Stimulated activated memory B cell treated with anti-CD40 and anti-IgM and Interleukin-4, amounts not matched to agents 10 μg/mL and 1 μg/mL and 100 μg/mL, for 72 hours (primary cell): ENCODE measurements around the gene KIRREL3.

ENCODE experiments used
- ATAC-seq: fragments of 150-1000 bp; cut with Tn5 transposase; 2 replicates; pipeline ENCODE4 v1.10.0; 2021
- H3K27ac Mint-ChIP-seq: one replicate; pipeline ENCODE4 v1.8.0; 2022; ENCODE audit warnings: mild to moderate bottlenecking, mixed read lengths
- H3K27me3 Mint-ChIP-seq: one replicate; pipeline ENCODE4 v1.8.0; 2022; ENCODE audit warnings: mixed read lengths
- H3K36me3 Mint-ChIP-seq: one replicate; pipeline ENCODE4 v1.8.0; 2022; ENCODE audit warnings: mixed read lengths
- H3K4me1 Mint-ChIP-seq: one replicate; pipeline ENCODE4 v1.8.0; 2022; ENCODE audit warnings: mixed read lengths
- H3K4me3 Mint-ChIP-seq: one replicate; pipeline ENCODE4 v1.8.0; 2022; ENCODE audit warnings: mild to moderate bottlenecking, moderate library complexity, mixed read lengths
- H3K9me3 Mint-ChIP-seq: one replicate; pipeline ENCODE4 v1.8.0; 2022; ENCODE audit warnings: mixed read lengths

KIRREL3 gene

GRCh38 chr11:126862664-126863243 lies 137.8 kb downstream of the KIRREL3 start:
- Mint-ChIP-seq H3K27ac (no peak overlapping the region), H3K4me3 (no peak overlapping the region), H3K4me1 (peaks cover 7% of the 10 kb centered on the region), H3K9me3 (peaks cover 7% of the 10 kb centered on the region), H3K27me3 (no peaks in the 10 kb centered on the region), H3K36me3 (no peaks in the 10 kb centered on the region)
- ATAC-seq, result no peak

GRCh38 chr11:126861796-126862459 lies 138.6 kb downstream of the KIRREL3 start:
- no peak overlapping the region for H3K4me3 Mint-ChIP-seq
- no peaks in the 10 kb centered on the region for H3K36me3 Mint-ChIP-seq
- H3K9me3 Mint-ChIP-seq, result peaks cover 7% of the 10 kb centered on the region
- ATAC-seq, result no peak
- no peak overlapping the region for H3K27ac Mint-ChIP-seq
- H3K4me1 Mint-ChIP-seq, result peaks cover 7% of the 10 kb centered on the region
- H3K27me3 Mint-ChIP-seq, result no peaks in the 10 kb centered on the region

GRCh38 chr11:126857860-126858808 lies 142.4 kb downstream of the KIRREL3 start:
- Mint-ChIP-seq H3K4me1 (peaks cover 2% of the 10 kb centered on the region), H3K36me3 (no peaks in the 10 kb centered on the region)
- ATAC-seq, result no peak

GRCh38 chr11:126855536-126855935 lies 145.0 kb downstream of the KIRREL3 start:
- no peak overlapping the region for H3K27ac Mint-ChIP-seq
- H3K4me1 Mint-ChIP-seq, result no peaks in the 10 kb centered on the region
- no peak for ATAC-seq
- H3K27me3 Mint-ChIP-seq, result no peaks in the 10 kb centered on the region
- H3K9me3 Mint-ChIP-seq, result peaks cover 3% of the 10 kb centered on the region
- H3K4me3 Mint-ChIP-seq, result no peak overlapping the region
- H3K36me3 Mint-ChIP-seq, result no peaks in the 10 kb centered on the region

More at GRCh38 chr11:126857860-126858808, 142.4 kb downstream of the KIRREL3 start:
- H3K4me3 Mint-ChIP-seq, result no peak overlapping the region
- no peaks in the 10 kb centered on the region for H3K27me3 Mint-ChIP-seq
- peaks cover 3% of the 10 kb centered on the region for H3K9me3 Mint-ChIP-seq
- H3K27ac Mint-ChIP-seq, result no peak overlapping the region

GRCh38 chr11:126853732-126854131 lies 146.8 kb downstream of the KIRREL3 start:
- Mint-ChIP-seq H3K27me3 (no peaks in the 10 kb centered on the region), H3K4me1 (no peaks in the 10 kb centered on the region), H3K27ac (no peak overlapping the region), H3K9me3 (no peaks in the 10 kb centered on the region), H3K4me3 (no peak overlapping the region), H3K36me3 (no peaks in the 10 kb centered on the region)
- no peak for ATAC-seq

- no peaks in the 10 kb centered on the region for H3K27me3 Mint-ChIP-seq
- H3K9me3 Mint-ChIP-seq, result no peaks in the 10 kb centered on the region
- ATAC-seq, result no peak
- H3K27ac Mint-ChIP-seq, result no peak overlapping the region
- H3K4me3 Mint-ChIP-seq, result no peak overlapping the region
- H3K4me1 Mint-ChIP-seq, result no peaks in the 10 kb centered on the region
- H3K36me3 Mint-ChIP-seq, result no peaks in the 10 kb centered on the region
Measured at GRCh38 chr11:126844789-126845188, 155.8 kb downstream of the KIRREL3 start.

GRCh38 chr11:126843096-126843495 lies 157.5 kb downstream of the KIRREL3 start:
- Mint-ChIP-seq H3K4me1 (no peaks in the 10 kb centered on the region), H3K27me3 (no peaks in the 10 kb centered on the region), H3K36me3 (no peaks in the 10 kb centered on the region), H3K27ac (no peak overlapping the region), H3K9me3 (peaks cover 3% of the 10 kb centered on the region), H3K4me3 (no peak overlapping the region)
- no peak for ATAC-seq

- Mint-ChIP-seq H3K9me3 (peaks cover 3% of the 10 kb centered on the region), H3K27me3 (no peaks in the 10 kb centered on the region), H3K36me3 (no peaks in the 10 kb centered on the region), H3K4me3 (no peak overlapping the region), H3K27ac (no peak overlapping the region), H3K4me1 (no peaks in the 10 kb centered on the region)
- no peak for ATAC-seq
Measured at GRCh38 chr11:126841999-126842398, 158.6 kb downstream of the KIRREL3 start.

GRCh38 chr11:126840975-126841374 lies 159.6 kb downstream of the KIRREL3 start:
- Mint-ChIP-seq H3K36me3 (no peaks in the 10 kb centered on the region), H3K9me3 (peaks cover 3% of the 10 kb centered on the region), H3K4me1 (no peaks in the 10 kb centered on the region), H3K27me3 (no peaks in the 10 kb centered on the region), H3K27ac (no peak overlapping the region), H3K4me3 (no peak overlapping the region)
- no peak for ATAC-seq

- Mint-ChIP-seq H3K27me3 (no peaks in the 10 kb centered on the region), H3K27ac (no peak overlapping the region), H3K9me3 (peaks cover 3% of the 10 kb centered on the region), H3K36me3 (no peaks in the 10 kb centered on the region), H3K4me3 (no peak overlapping the region), H3K4me1 (no peaks in the 10 kb centered on the region)
- no peak for ATAC-seq
Measured at GRCh38 chr11:126840201-126840886, 160.2 kb downstream of the KIRREL3 start.

GRCh38 chr11:126839496-126839895 lies 161.1 kb downstream of the KIRREL3 start:
- no peaks in the 10 kb centered on the region for H3K27me3 Mint-ChIP-seq
- no peaks in the 10 kb centered on the region for H3K36me3 Mint-ChIP-seq
- H3K4me3 Mint-ChIP-seq, result no peak overlapping the region
- peaks cover 3% of the 10 kb centered on the region for H3K9me3 Mint-ChIP-seq
- H3K4me1 Mint-ChIP-seq, result no peaks in the 10 kb centered on the region
- ATAC-seq, result no peak
- no peak overlapping the region for H3K27ac Mint-ChIP-seq

- H3K27me3 Mint-ChIP-seq, result no peaks in the 10 kb centered on the region
Measured at GRCh38 chr11:126838779-126839178, 161.8 kb downstream of the KIRREL3 start.

GRCh38 chr11:126837581-126837980 lies 163.0 kb downstream of the KIRREL3 start:
- no peaks in the 10 kb centered on the region for H3K4me1 Mint-ChIP-seq

More at GRCh38 chr11:126838779-126839178, 161.8 kb downstream of the KIRREL3 start:
- Mint-ChIP-seq H3K4me1 (no peaks in the 10 kb centered on the region), H3K4me3 (no peak overlapping the region), H3K36me3 (no peaks in the 10 kb centered on the region), H3K27ac (no peak overlapping the region), H3K9me3 (peaks cover 3% of the 10 kb centered on the region)
- peak; percentile 10 for ATAC-seq

GRCh38 chr11:126834573-126834972 lies 166.0 kb downstream of the KIRREL3 start:
- H3K4me3 Mint-ChIP-seq, result no peak overlapping the region
- H3K9me3 Mint-ChIP-seq, result peaks cover 3% of the 10 kb centered on the region
- H3K27ac Mint-ChIP-seq, result no peak overlapping the region
- no peak for ATAC-seq
- no peaks in the 10 kb centered on the region for H3K27me3 Mint-ChIP-seq
- H3K36me3 Mint-ChIP-seq, result no peaks in the 10 kb centered on the region
- H3K4me1 Mint-ChIP-seq, result no peaks in the 10 kb centered on the region

More at GRCh38 chr11:126837581-126837980, 163.0 kb downstream of the KIRREL3 start:
- peaks cover 3% of the 10 kb centered on the region for H3K9me3 Mint-ChIP-seq
- no peaks in the 10 kb centered on the region for H3K36me3 Mint-ChIP-seq
- no peak overlapping the region for H3K27ac Mint-ChIP-seq
- no peaks in the 10 kb centered on the region for H3K27me3 Mint-ChIP-seq
- ATAC-seq, result no peak
- no peak overlapping the region for H3K4me3 Mint-ChIP-seq

- peaks cover under 1% of the 10 kb centered on the region for H3K9me3 Mint-ChIP-seq
- no peaks in the 10 kb centered on the region for H3K36me3 Mint-ChIP-seq
- no peak for ATAC-seq
- no peaks in the 10 kb centered on the region for H3K27me3 Mint-ChIP-seq
- no peaks in the 10 kb centered on the region for H3K4me1 Mint-ChIP-seq
- H3K4me3 Mint-ChIP-seq, result no peak overlapping the region
- no peak overlapping the region for H3K27ac Mint-ChIP-seq
Measured at GRCh38 chr11:126834149-126834548, 166.4 kb downstream of the KIRREL3 start.
